Stimulated activated CD4-positive, alpha-beta T cell treated with anti-CD3 and anti-CD28 coated beads, TNF-alpha, amount 100 ng/mL, for 48 hours (primary cell): ENCODE data around the gene RASGEF1C.

Experiments
- DNase-seq, 3 donors: peaks; one replicate each; pipeline ENCODE4 v3.0.0-alpha.2; 2020; ENCODE audit warnings: low read depth in 3 of 3

Gene RASGEF1C

GRCh38 chr5:180179442-180180420 lies 29.3 kb downstream of the RASGEF1C start:
- DNase-seq: no peak

- no peak for DNase-seq
Observed at GRCh38 chr5:180178531-180179441, 30.2 kb downstream of the RASGEF1C start.

GRCh38 chr5:180176191-180176590 lies 32.8 kb downstream of the RASGEF1C start:
- DNase-seq: no peak

GRCh38 chr5:180175015-180175431 lies 34.0 kb downstream of the RASGEF1C start:
- no peak for DNase-seq

- no peak for DNase-seq
Observed at GRCh38 chr5:180174587-180174972, 34.4 kb downstream of the RASGEF1C start.

- no peak for DNase-seq
Observed at GRCh38 chr5:180173875-180174586, 35.0 kb downstream of the RASGEF1C start.

- no peak for DNase-seq
Observed at GRCh38 chr5:180173198-180173544, 35.8 kb downstream of the RASGEF1C start.

GRCh38 chr5:180172447-180173197 lies 36.4 kb downstream of the RASGEF1C start:
- DNase-seq: no peak

GRCh38 chr5:180171568-180172094 lies 37.4 kb downstream of the RASGEF1C start:
- no peak for DNase-seq

- no peak for DNase-seq
Observed at GRCh38 chr5:180170810-180171567, 38.0 kb downstream of the RASGEF1C start.

- DNase-seq: no peak
Observed at GRCh38 chr5:180170106-180170809, 38.8 kb downstream of the RASGEF1C start.

GRCh38 chr5:180169248-180170105 lies 39.5 kb downstream of the RASGEF1C start:
- no peak for DNase-seq

GRCh38 chr5:180168758-180169157 lies 40.3 kb downstream of the RASGEF1C start:
- no peak for DNase-seq

- no peak for DNase-seq
Observed at GRCh38 chr5:180166176-180166575, 42.8 kb downstream of the RASGEF1C start.

- DNase-seq: no peak
Observed at GRCh38 chr5:180162304-180162661, 46.7 kb downstream of the RASGEF1C start.

- DNase-seq: no peak
Observed at GRCh38 chr5:180161420-180162303, 47.3 kb downstream of the RASGEF1C start.

GRCh38 chr5:180160789-180161188 lies 48.2 kb downstream of the RASGEF1C start:
- DNase-seq: no peak

GRCh38 chr5:180160215-180160614 lies 48.8 kb downstream of the RASGEF1C start:
- DNase-seq: no peak
